HEK293 (cell line): ENCODE measurements around the gene PER1.

ENCODE experiments used
- CTCF ChIA-PET: fragments of 350-600 bp; formaldehyde crosslinking; extraction: SDS; loops from one replicate; lab custom pipeline; 2021; ENCODE audit warnings: antibody characterized with exemption; lab: Yijun Ruan, JAX
- POLR2A ChIA-PET: fragments of 300-600 bp; formaldehyde crosslinking; extraction: SDS; loops from one replicate; lab custom pipeline; 2020; ENCODE audit warnings: antibody characterized with exemption, inconsistent platforms; lab: Yijun Ruan, JAX
- H3K27ac ChIP-seq: fragments of 200-500 bp; sonication (Bioruptor generic); 2 replicates; pipeline ENCODE4 v1.5.1; 2014; ENCODE audit warnings: low read depth, low read length, control low read depth, inconsistent platforms; ENCODE audit errors: extremely low read depth
- H3K36me3 ChIP-seq, 2 experiments: fragments of 200-500 bp in 1 of 2; sonication (Bioruptor generic) in 1 of 2; 1 replicate in 1 of 2; 2 replicates in 1 of 2; pipeline ENCODE4 v1.5.1; 2014 to 2017; ENCODE audit warnings: inconsistent platforms in 2 of 2, low read length in 2 of 2; ENCODE audit not compliant: control insufficient read depth in 2 of 2, insufficient read depth in 1 of 2
- H3K4me1 ChIP-seq: fragments of 200-500 bp; sonication (Bioruptor generic); 2 replicates; pipeline ENCODE4 v1.5.1; 2014; ENCODE audit warnings: mild to moderate bottlenecking, low read length, inconsistent platforms; ENCODE audit not compliant: control insufficient read depth, insufficient read depth
- H3K4me3 ChIP-seq: 2 replicates; pipeline ENCODE4 v1.5.1; 2011; ENCODE audit warnings: low read depth, mild to moderate bottlenecking, control low read depth, low read length, moderate library complexity
- H3K9me3 ChIP-seq: fragments of 200-500 bp; sonication (Bioruptor generic); 2 replicates; pipeline ENCODE4 v1.5.1; 2014; ENCODE audit warnings: low read depth, low read length, inconsistent platforms; ENCODE audit not compliant: control insufficient read depth, insufficient read depth
- EGR2 ChIP-seq: fragments of 450-650 bp; formaldehyde crosslinking; IDR thresholded peaks from 2 replicates; pipeline ENCODE4 v1.5.1; 2016; ENCODE audit warnings: low read depth, missing biosample characterization, missing genetic modification characterization
- GLIS2 ChIP-seq: fragments of 450-650 bp; formaldehyde crosslinking; IDR thresholded peaks from 2 replicates; pipeline ENCODE4 v1.5.1; 2016; ENCODE audit warnings: missing biosample characterization, missing genetic modification characterization
- HIC1 ChIP-seq: fragments of 450-650 bp; formaldehyde crosslinking; IDR thresholded peaks from 2 replicates; pipeline ENCODE4 v1.5.1; 2016; ENCODE audit warnings: missing biosample characterization, missing genetic modification characterization
- KLF7 ChIP-seq: fragments of 450-650 bp; formaldehyde crosslinking; IDR thresholded peaks from 2 replicates; pipeline ENCODE4 v1.5.1; 2016; ENCODE audit warnings: missing biosample characterization, missing genetic modification characterization, borderline replicate concordance
- MZF1 ChIP-seq: fragments of 450-650 bp; formaldehyde crosslinking; IDR thresholded peaks from 2 replicates; pipeline ENCODE4 v1.5.1; 2017; ENCODE audit warnings: missing biosample characterization, missing genetic modification characterization, borderline replicate concordance
- PRDM1 ChIP-seq: fragments of 450-650 bp; formaldehyde crosslinking; IDR thresholded peaks from 2 replicates; pipeline ENCODE4; 2016; ENCODE audit warnings: missing biosample characterization, missing genetic modification characterization
- PRDM4 ChIP-seq: fragments of 450-650 bp; formaldehyde crosslinking; IDR thresholded peaks from 2 replicates; pipeline ENCODE4 v1.5.1; 2017; ENCODE audit warnings: missing biosample characterization, missing genetic modification characterization
- SCRT1 ChIP-seq: fragments of 450-650 bp; formaldehyde crosslinking; IDR thresholded peaks from 2 replicates; pipeline ENCODE4 v1.5.1; 2016; ENCODE audit warnings: missing biosample characterization, missing genetic modification characterization, borderline replicate concordance
- TRIM28 ChIP-seq: IDR thresholded peaks from 2 replicates; pipeline ENCODE4 v1.6.1; 2011; ENCODE audit warnings: low read length, control low read depth, borderline replicate concordance
- ZBTB17 ChIP-seq: fragments of 450-650 bp; formaldehyde crosslinking; IDR thresholded peaks from 2 replicates; pipeline ENCODE4 v1.5.1; 2016; ENCODE audit warnings: missing biosample characterization, missing genetic modification characterization
- ZNF138 ChIP-seq: fragments of 450-650 bp; formaldehyde crosslinking; IDR thresholded peaks from 2 replicates; pipeline ENCODE4 v1.5.1; 2016; ENCODE audit warnings: missing biosample characterization, missing genetic modification characterization, borderline replicate concordance
- ZNF214 ChIP-seq: fragments of 450-650 bp; formaldehyde crosslinking; IDR thresholded peaks from 2 replicates; pipeline ENCODE4 v1.5.1; 2017; ENCODE audit warnings: missing biosample characterization, mild to moderate bottlenecking, missing genetic modification characterization, borderline replicate concordance
- ZNF248 ChIP-seq: fragments of 450-650 bp; formaldehyde crosslinking; IDR thresholded peaks from 2 replicates; pipeline ENCODE4 v1.5.1; 2017; ENCODE audit warnings: missing biosample characterization, missing genetic modification characterization
- ZNF341 ChIP-seq: fragments of 450-650 bp; formaldehyde crosslinking; IDR thresholded peaks from 2 replicates; pipeline ENCODE4; 2016; ENCODE audit warnings: low read depth, missing biosample characterization, missing genetic modification characterization
- ZNF391 ChIP-seq: fragments of 450-650 bp; formaldehyde crosslinking; IDR thresholded peaks from 2 replicates; pipeline ENCODE4 v1.5.1; 2016; ENCODE audit warnings: low read depth, missing biosample characterization, missing genetic modification characterization, borderline replicate concordance
- ZNF404 ChIP-seq: fragments of 450-650 bp; formaldehyde crosslinking; IDR thresholded peaks from 2 replicates; pipeline ENCODE4 v1.5.1; 2017; ENCODE audit warnings: missing biosample characterization, missing genetic modification characterization
- ZNF544 ChIP-seq: fragments of 450-650 bp; formaldehyde crosslinking; IDR thresholded peaks from 2 replicates; pipeline ENCODE4 v1.5.0; 2017; ENCODE audit warnings: missing biosample characterization, missing genetic modification characterization
- ZNF549 ChIP-seq: fragments of 450-650 bp; IDR thresholded peaks from 2 replicates; pipeline ENCODE4 v1.5.1; 2018; ENCODE audit warnings: missing biosample characterization, missing genetic modification characterization, mild to moderate bottlenecking, inconsistent platforms, moderate library complexity
- ZNF560 ChIP-seq: fragments of 450-650 bp; formaldehyde crosslinking; IDR thresholded peaks from 2 replicates; pipeline ENCODE4 v1.5.1; 2017; ENCODE audit warnings: missing biosample characterization, missing genetic modification characterization, borderline replicate concordance
- ZNF585B ChIP-seq: fragments of 450-650 bp; formaldehyde crosslinking; IDR thresholded peaks from 2 replicates; pipeline ENCODE4 v1.5.1; 2016; ENCODE audit warnings: missing biosample characterization, missing genetic modification characterization
- ZNF664 ChIP-seq: fragments of 450-650 bp; formaldehyde crosslinking; IDR thresholded peaks from 2 replicates; pipeline ENCODE4 v1.5.1; 2016; ENCODE audit warnings: missing biosample characterization, missing genetic modification characterization
- ZNF747 ChIP-seq: fragments of 450-650 bp; formaldehyde crosslinking; IDR thresholded peaks from 2 replicates; pipeline ENCODE4 v1.5.1; 2016; ENCODE audit warnings: missing biosample characterization, missing genetic modification characterization
- ZNF791 ChIP-seq: fragments of 450-650 bp; formaldehyde crosslinking; IDR thresholded peaks from 2 replicates; pipeline ENCODE4 v1.5.1; 2016; ENCODE audit warnings: missing biosample characterization, missing genetic modification characterization
- ZNF837 ChIP-seq: fragments of 450-650 bp; formaldehyde crosslinking; IDR thresholded peaks from 2 replicates; pipeline ENCODE4 v1.5.1; 2016; ENCODE audit warnings: missing biosample characterization, missing genetic modification characterization
- ZSCAN16 ChIP-seq: fragments of 450-650 bp; formaldehyde crosslinking; IDR thresholded peaks from 2 replicates; pipeline ENCODE4 v1.5.1; 2016; ENCODE audit warnings: missing biosample characterization, missing genetic modification characterization
- TF ChIP-seq, protein P1 (sequence below): fragments of 450-650 bp; formaldehyde crosslinking; IDR thresholded peaks from 2 replicates; pipeline ENCODE4 v1.5.1; 2016; ENCODE audit warnings: missing biosample characterization, missing genetic modification characterization, low read depth
- TF ChIP-seq, protein P2 (sequence below): fragments of 450-650 bp; formaldehyde crosslinking; IDR thresholded peaks from 2 replicates; pipeline ENCODE4 v1.5.1; 2016; ENCODE audit warnings: missing biosample characterization, missing genetic modification characterization

The PER1 gene

DNA sequence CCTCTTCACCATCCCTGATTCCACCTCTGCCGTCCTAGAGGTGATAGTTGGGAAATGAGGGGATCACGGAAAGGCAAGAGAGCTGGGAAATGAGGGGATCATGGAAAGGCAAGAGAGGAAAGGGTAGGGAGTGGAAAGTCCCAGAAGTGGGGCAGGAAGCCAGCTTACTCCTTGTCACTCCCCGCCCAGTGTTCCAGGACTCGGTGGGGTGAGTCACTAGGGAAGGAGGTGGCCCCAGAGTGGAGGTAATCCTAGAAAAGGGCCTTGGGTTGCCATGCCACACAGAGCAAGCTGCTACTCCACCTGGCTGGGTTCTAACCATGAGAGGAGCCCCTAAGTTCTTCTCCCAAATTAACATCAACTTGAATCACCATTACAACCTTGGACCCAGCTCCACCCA lies 48.7 kb downstream of the PER1 start:
- TF ChIP-seq PRDM4 (tag by site-specific recombination) (no peak), ZNF214 (tag by site-specific recombination) (no peak), ZNF747 (tag by site-specific recombination) (no peak), ZSCAN16 (tag by site-specific recombination) (no peak), ZNF404 (no peak), ZNF544 (tag by site-specific recombination) (no peak), ZNF248 (no peak), ZNF791 (tag by site-specific recombination) (no peak), ZNF560 (tag by site-specific recombination) (no peak), ZNF391 (no peak), TRIM28 (no peak), ZNF341 (no peak), ZNF837 (tag by site-specific recombination) (no peak), ZNF549 (tag by site-specific recombination) (no peak)
- TF ChIP-seq, protein P1, sequence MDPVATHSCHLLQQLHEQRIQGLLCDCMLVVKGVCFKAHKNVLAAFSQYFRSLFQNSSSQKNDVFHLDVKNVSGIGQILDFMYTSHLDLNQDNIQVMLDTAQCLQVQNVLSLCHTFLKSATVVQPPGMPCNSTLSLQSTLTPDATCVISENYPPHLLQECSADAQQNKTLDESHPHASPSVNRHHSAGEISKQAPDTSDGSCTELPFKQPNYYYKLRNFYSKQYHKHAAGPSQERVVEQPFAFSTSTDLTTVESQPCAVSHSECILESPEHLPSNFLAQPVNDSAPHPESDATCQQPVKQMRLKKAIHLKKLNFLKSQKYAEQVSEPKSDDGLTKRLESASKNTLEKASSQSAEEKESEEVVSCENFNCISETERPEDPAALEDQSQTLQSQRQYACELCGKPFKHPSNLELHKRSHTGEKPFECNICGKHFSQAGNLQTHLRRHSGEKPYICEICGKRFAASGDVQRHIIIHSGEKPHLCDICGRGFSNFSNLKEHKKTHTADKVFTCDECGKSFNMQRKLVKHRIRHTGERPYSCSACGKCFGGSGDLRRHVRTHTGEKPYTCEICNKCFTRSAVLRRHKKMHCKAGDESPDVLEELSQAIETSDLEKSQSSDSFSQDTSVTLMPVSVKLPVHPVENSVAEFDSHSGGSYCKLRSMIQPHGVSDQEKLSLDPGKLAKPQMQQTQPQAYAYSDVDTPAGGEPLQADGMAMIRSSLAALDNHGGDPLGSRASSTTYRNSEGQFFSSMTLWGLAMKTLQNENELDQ (tag by site-specific recombination), result no peak
- Histone ChIP-seq H3K36me3 (no peaks in the 10 kb centered on the region), H3K27ac (no peak overlapping the region), H3K9me3 (no peaks in the 10 kb centered on the region), H3K4me3 (no peak overlapping the region), H3K4me1 (no peaks in the 10 kb centered on the region)
- CTCF ChIA-PET, result interaction anchor here (0.7 to 16.9 kb wide), 5 partner anchors 9 to 245 kb away, joined by 4 to 561 read pairs (median 7); partner anchors contain the start of gene ALOX12B
- POLR2A ChIA-PET, result interaction anchor here (1.1 kb wide), 1 partner anchor 24 kb away, joined by 3 read pairs; no protein-coding TSS in a partner anchor

DNA sequence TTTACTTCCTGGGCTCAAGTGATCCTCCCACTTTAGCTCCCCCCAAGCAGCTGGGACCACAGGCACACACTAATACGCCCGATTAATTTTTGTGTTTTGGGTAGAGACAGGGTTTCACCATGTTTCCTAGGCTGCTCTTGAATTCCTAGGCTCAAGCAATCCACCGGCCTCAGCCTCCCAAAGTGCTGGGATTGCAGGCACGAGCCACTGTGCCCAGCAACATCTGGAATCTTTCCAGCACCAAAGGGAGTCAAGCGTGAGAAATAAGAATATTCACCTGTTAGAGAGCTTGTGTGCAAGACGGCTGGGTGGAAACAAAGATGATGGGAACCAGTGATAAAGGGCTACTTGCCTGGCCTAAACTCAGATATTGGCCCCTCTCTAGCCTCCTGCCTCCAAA lies 50.5 kb downstream of the PER1 start:
- no peak overlapping the region for H3K27ac ChIP-seq
- POLR2A ChIA-PET, result interaction anchor here (0.9 kb wide), 1 partner anchor 9 kb away, joined by 3 read pairs; no protein-coding TSS in a partner anchor
- no peaks in the 10 kb centered on the region for H3K4me1 ChIP-seq
- H3K4me3 ChIP-seq, result no peak overlapping the region
- H3K9me3 ChIP-seq, result no peaks in the 10 kb centered on the region
- no peaks in the 10 kb centered on the region for H3K36me3 ChIP-seq
- CTCF ChIA-PET, result interaction anchor here (0.5 to 16.9 kb wide), 9 partner anchors 8 to 323 kb away, joined by 3 to 561 read pairs (median 4); partner anchors contain the start of genes ALOX12B and ALOXE3
- TF ChIP-seq ZNF138 (tag by site-specific recombination), result no peak
- no peak for TF ChIP-seq KLF7 (tag by site-specific recombination)
- TF ChIP-seq SCRT1 (tag by site-specific recombination), result no peak
- no peak for TF ChIP-seq ZNF585B
- no peak for TF ChIP-seq HIC1 (tag by site-specific recombination)
- TF ChIP-seq EGR2, result no peak
- TF ChIP-seq GLIS2, result no peak
- TF ChIP-seq, protein P2, sequence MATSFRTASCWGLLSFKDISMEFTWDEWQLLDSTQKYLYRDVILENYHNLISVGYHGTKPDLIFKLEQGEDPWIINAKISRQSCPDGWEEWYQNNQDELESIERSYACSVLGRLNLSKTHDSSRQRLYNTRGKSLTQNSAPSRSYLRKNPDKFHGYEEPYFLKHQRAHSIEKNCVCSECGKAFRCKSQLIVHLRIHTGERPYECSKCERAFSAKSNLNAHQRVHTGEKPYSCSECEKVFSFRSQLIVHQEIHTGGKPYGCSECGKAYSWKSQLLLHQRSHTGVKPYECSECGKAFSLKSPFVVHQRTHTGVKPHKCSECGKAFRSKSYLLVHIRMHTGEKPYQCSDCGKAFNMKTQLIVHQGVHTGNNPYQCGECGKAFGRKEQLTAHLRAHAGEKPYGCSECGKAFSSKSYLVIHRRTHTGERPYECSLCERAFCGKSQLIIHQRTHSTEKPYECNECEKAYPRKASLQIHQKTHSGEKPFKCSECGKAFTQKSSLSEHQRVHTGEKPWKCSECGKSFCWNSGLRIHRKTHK (tag by site-specific recombination), result no peak
- TF ChIP-seq ZBTB17 (tag by site-specific recombination), result no peak
- no peak for TF ChIP-seq MZF1 (tag by site-specific recombination)
- no peak for TF ChIP-seq ZNF664 (tag by site-specific recombination)
- TF ChIP-seq PRDM1 (tag by site-specific recombination), result no peak
